HepG2 (cell line): ENCODE results near the gene KIAA1217. TPM values are rescaled to one million over a fixed set of nuclear protein-coding genes. Genes with fewer than 3 reads are reported as not detected.
A peak's percentile ranks its signal among the peaks of the same experiment; 100 is the strongest.

Source experiments
- ATAC-seq: fragments of 200-7000 bp; cut with Tn5 transposase; 3 replicates; pipeline ENCODE4 v1.9.1; 2020; ENCODE audit warnings: mild to moderate bottlenecking, moderate library complexity
- BruUV-seq: library from RNA; stranded (reverse); fragments of 400-500 nt; replicated peaks from 2 replicates; lab custom pipeline; 2021; lab: Mats Ljungman, UMichigan
- CTCF ChIA-PET: fragments of 300-600 bp; formaldehyde crosslinking; extraction: SDS; loops from one replicate; lab custom pipeline; 2021; ENCODE audit warnings: low total read pairs, inconsistent platforms, low intra/inter-chr PET ratio; lab: Yijun Ruan, JAX
- POLR2A ChIA-PET: fragments of 350-600 bp; sonication (Branson Sonifier 250); formaldehyde crosslinking; loops from one replicate; lab custom pipeline; 2020; ENCODE audit warnings: antibody characterized with exemption, inconsistent platforms; lab: Yijun Ruan, JAX
- DNase-seq: peaks from one replicate; pipeline ENCODE4 v3.0.0-alpha.2; 2015; ENCODE audit warnings: low spot score
- FAIRE-seq: peaks from 3 replicates; lab custom pipeline; 2011; peaks lifted over from hg19 to GRCh38; lab: Jason Lieb, UNC
- H2AFZ ChIP-seq: one replicate; pipeline ENCODE4 v1.6.1; 2011; ENCODE audit warnings: low read length, inconsistent platforms
- H3K27ac ChIP-seq: fragments of 300-600 bp; 3 replicates; pipeline ENCODE4 v1.8.0; 2011; ENCODE audit warnings: mixed run types, mild to moderate bottlenecking, mixed read lengths, low read length, inconsistent platforms; ENCODE audit not compliant: insufficient read depth; ENCODE audit errors: extremely low read length
- H3K27me3 ChIP-seq, 2 experiments: fragments of 200-600 bp in 1 of 2; 2 replicates in 1 of 2; 3 replicates in 1 of 2; pipeline versions ENCODE4 v1.6.0 to v1.8.0; 2011; ENCODE audit warnings: low read length in 2 of 2, mild to moderate bottlenecking in 2 of 2, moderate library complexity in 2 of 2, inconsistent platforms in 1 of 2; ENCODE audit not compliant: insufficient read depth in 2 of 2, control insufficient read depth in 1 of 2
- H3K36me3 ChIP-seq, 2 experiments: fragments of 200-600 bp in 1 of 2; replicated peaks in 1 of 2; 2 replicates in 1 of 2; 3 replicates in 1 of 2; pipeline versions ENCODE4 v1.5.1 to v1.8.0; 2011; ENCODE audit warnings: low read length in 2 of 2, inconsistent platforms in 1 of 2; ENCODE audit not compliant: insufficient read depth in 2 of 2, control insufficient read depth in 1 of 2
- H3K4me1 ChIP-seq: 2 replicates; pipeline ENCODE4 v1.5.1; 2012; ENCODE audit warnings: low read length, inconsistent platforms; ENCODE audit not compliant: insufficient read depth
- H3K4me2 ChIP-seq: 2 replicates; pipeline ENCODE4 v1.6.0; 2011; ENCODE audit warnings: low read depth, low read length, inconsistent platforms
- H3K4me3 ChIP-seq, 3 experiments: fragments of 200-600 bp in 1 of 3; sonication (generic), shearing (Covaris generic) in 1 of 3; replicated peaks in 1 of 3; 2 replicates each; pipeline ENCODE4 v1.5.1; 2011 to 2016; ENCODE audit warnings: low read length in 3 of 3, inconsistent platforms in 2 of 3, low read depth in 2 of 3, mild to moderate bottlenecking in 2 of 3, control low read depth in 1 of 3, mixed read lengths in 1 of 3; ENCODE audit not compliant: insufficient read depth in 1 of 3
- H3K79me2 ChIP-seq: one replicate; pipeline ENCODE4 v1.6.1; 2011; ENCODE audit warnings: low read length, inconsistent platforms; ENCODE audit not compliant: insufficient read depth
- H3K9ac ChIP-seq: 2 replicates; pipeline ENCODE4 v1.6.0; 2011; ENCODE audit warnings: mild to moderate bottlenecking, low read depth, low read length, inconsistent platforms; ENCODE audit not compliant: insufficient read depth
- H3K9me3 ChIP-seq: 2 replicates; pipeline ENCODE4 v1.5.1; 2012; ENCODE audit warnings: mild to moderate bottlenecking, low read length
- H4K20me1 ChIP-seq: 2 replicates; pipeline ENCODE4 v1.6.0; 2011; ENCODE audit warnings: inconsistent platforms, mild to moderate bottlenecking, low read length, moderate library complexity; ENCODE audit not compliant: insufficient read depth
- ARNT ChIP-seq: fragments of 450-650 bp; IDR thresholded peaks from 2 replicates; pipeline ENCODE4 v1.6.1; 2017
- CREB3 ChIP-seq: sonication (generic); formaldehyde crosslinking; IDR thresholded peaks from 2 replicates; pipeline ENCODE4 v1.5.0; 2020; ENCODE audit warnings: missing genetic modification reagents
- ETV6 ChIP-seq: sonication (generic); formaldehyde crosslinking; conservative IDR thresholded peaks from 2 replicates; pipeline ENCODE4 v1.4.0; 2020; ENCODE audit warnings: missing genetic modification reagents
- GFI1 ChIP-seq: sonication (generic); formaldehyde crosslinking; IDR thresholded peaks from 2 replicates; pipeline ENCODE4 v1.5.0; 2020; ENCODE audit warnings: missing genetic modification reagents, mild to moderate bottlenecking, borderline replicate concordance
- HMG20B ChIP-seq: conservative IDR thresholded peaks from 2 replicates; pipeline ENCODE4 v1.6.1; 2016; ENCODE audit warnings: missing genetic modification reagents, missing compliant biosample characterization
- HNF4A ChIP-seq: sonication (generic); formaldehyde crosslinking; IDR thresholded peaks from 2 replicates; pipeline ENCODE4 v1.4.0; 2020; ENCODE audit warnings: missing genetic modification reagents
- MIER2 ChIP-seq: IDR thresholded peaks from 2 replicates; pipeline ENCODE4 v1.6.1; 2016; ENCODE audit warnings: missing biosample characterization, missing genetic modification reagents
- MTF1 ChIP-seq: sonication (generic); formaldehyde crosslinking; IDR thresholded peaks from 2 replicates; pipeline ENCODE4 v1.5.0; 2020; ENCODE audit warnings: missing genetic modification reagents
- NCOR1 ChIP-seq: fragments of 200-600 bp; sonication (generic); IDR thresholded peaks from 2 replicates; pipeline ENCODE4 v1.7.0; 2017; ENCODE audit warnings: antibody characterized with exemption, low read length, borderline replicate concordance
- NFIC ChIP-seq: IDR thresholded peaks from 2 replicates; pipeline ENCODE4 v1.6.1; 2012; ENCODE audit warnings: mild to moderate bottlenecking, low read length, inconsistent platforms
- PHF20 ChIP-seq: sonication (generic); formaldehyde crosslinking; IDR thresholded peaks from 2 replicates; pipeline ENCODE4 v1.5.0; 2020; ENCODE audit warnings: mild to moderate bottlenecking, missing genetic modification reagents
- PRDM4 ChIP-seq: sonication (generic); formaldehyde crosslinking; IDR thresholded peaks from 2 replicates; pipeline ENCODE4 v1.9.0; 2021; ENCODE audit warnings: missing genetic modification reagents, borderline replicate concordance
- SSRP1 ChIP-seq: IDR thresholded peaks from 2 replicates; pipeline ENCODE4 v1.6.1; 2016; ENCODE audit warnings: control low read depth
- SYNCRIP ChIP-seq: fragments of 200-400 bp; formaldehyde crosslinking; IDR thresholded peaks from 2 replicates; pipeline ENCODE4 v1.6.1; 2018; ENCODE audit warnings: mild to moderate bottlenecking, low read depth, low read length; ENCODE audit not compliant: insufficient read depth
- TEAD3 ChIP-seq: optimal IDR thresholded peaks from 2 replicates; pipeline ENCODE3; 2016; ENCODE audit warnings: borderline replicate concordance
- YEATS4 ChIP-seq: sonication (generic); formaldehyde crosslinking; IDR thresholded peaks from 2 replicates; pipeline ENCODE4 v1.4.0; 2020; ENCODE audit warnings: missing genetic modification reagents, borderline replicate concordance
- ZFP1 ChIP-seq: IDR thresholded peaks from 2 replicates; pipeline ENCODE4 v1.6.1; 2016
- ZNF282 ChIP-seq: fragments of 450-650 bp; IDR thresholded peaks from 2 replicates; pipeline ENCODE4 v1.6.1; 2018; ENCODE audit not compliant: partially characterized antibody
- ZNF574 ChIP-seq: sonication (generic); formaldehyde crosslinking; IDR thresholded peaks from 2 replicates; pipeline ENCODE4 v1.4.0; 2020; ENCODE audit warnings: missing genetic modification reagents
- ZNF577 ChIP-seq: sonication (generic); formaldehyde crosslinking; IDR thresholded peaks from 2 replicates; pipeline ENCODE4 v1.4.0; 2020; ENCODE audit warnings: mild to moderate bottlenecking, low read depth, missing genetic modification reagents, borderline replicate concordance
- ZNF709 ChIP-seq: sonication (generic); formaldehyde crosslinking; IDR thresholded peaks from 2 replicates; pipeline ENCODE4 v1.5.0; 2020; ENCODE audit warnings: mild to moderate bottlenecking, missing genetic modification reagents
- ZNF878 ChIP-seq: sonication (generic); formaldehyde crosslinking; IDR thresholded peaks from 2 replicates; pipeline ENCODE4 v1.8.1; 2023; ENCODE audit warnings: mild to moderate bottlenecking, missing genetic modification reagents, moderate library complexity
- WGBS: methylation state at CpG from one replicate; pipeline ENCODE4 v1.1.6; 2017; ENCODE audit warnings: low lambda C conversion rate; 5-methylcytosine and 5-hydroxymethylcytosine counted together
- in situ Hi-C: cut with HindIII; loops from 2 replicates; pipeline ENCODE4 v1.10.0; 2017; ENCODE audit warnings: low pct_unique_long_range_greater_than_20kb; ENCODE audit not compliant: extremely low pct_ligation_motif_present
- intact Hi-C: fragments of 100-400 bp; cut with micrococcal nuclease; formaldehyde crosslinking; loops from one replicate; pipeline ENCODE4 v1.10.0; 2022; ENCODE audit not compliant: unreplicated experiment
- polyA plus RNA-seq, 8 experiments: library from polyadenylated mRNA; depleted of rRNA in 3 of 8; stranded (reverse) in 7 of 8; unstranded in 1 of 8; fragments of >200 nt; fragmentation: Illumina TruSeq in 4 of 8; extraction: Trizol in 4 of 8; gene quantifications; 2 replicates each; pipeline versions ENCODE4 v1.2.1 to v1.2.3, GENCODE V29; 2011 to 2016; ENCODE audit warnings: low read depth in 4 of 8, missing spikeins in 1 of 8, mixed read lengths in 1 of 8; ENCODE audit not compliant: insufficient read depth in 1 of 8
- total RNA-seq, 5 experiments: library from RNA; depleted of rRNA; stranded (reverse); fragments of >200 nt; fragmentation: Illumina TruSeq; extraction: Trizol; gene quantifications; 2 replicates each; pipeline ENCODE4 v1.2.3, GENCODE V29; 2016; ENCODE audit warnings: low read depth in 1 of 5

KIAA1217 gene
- total and polyA plus RNA-seq, 2 of the 13 experiments (the other 11 are each of a cell fraction or from before 2014, with no cell fraction given), result 4.6 to 10.9 TPM

GRCh38 chr10:24237801-24238395 is 29.0 kb downstream of the KIAA1217 start:
- H2AFZ ChIP-seq, result no peak overlapping the region
- in situ Hi-C loops (no loop called here), intact Hi-C loops (no loop called here)
- no peaks in the 10 kb centered on the region for H3K27me3 ChIP-seq
- no peak overlapping the region for H3K4me3 ChIP-seq
- WGBS, result 20% methylated on average over 7 of the region's 9 CpGs
- ATAC-seq (peak; percentile 86), FAIRE-seq (no peak), DNase-seq (peak; percentile 54)
- POLR2A ChIA-PET, result interaction anchor here (1.0 kb wide), 1 partner anchor 29 kb away, joined by 3 read pairs; the partner anchor contains the start of gene KIAA1217
- H3K4me1 ChIP-seq, result peaks cover 32% of the 10 kb centered on the region
- 0 out of 2 replicates have a peak, but pooled peaks cover 3% of the 10 kb centered on the region for H4K20me1 ChIP-seq
- no peak overlapping the region for H3K27ac ChIP-seq
- BruUV-seq, result no TSS peak
- H3K4me2 ChIP-seq, result peak overlapping the region; percentile 18; the same call in 1 of the 2 replicates
- H3K36me3 ChIP-seq, result peaks cover 0 to 2% of the 10 kb centered on the region in 2 experiments; a peak in 1 of 5 replicates
- no peaks in the 10 kb centered on the region for H3K79me2 ChIP-seq
- no peaks in the 10 kb centered on the region for H3K9me3 ChIP-seq
- CTCF ChIA-PET, result no interaction called here
- no peak overlapping the region for H3K9ac ChIP-seq
- TF ChIP-seq NCOR1, result no peak
- no peak for TF ChIP-seq YEATS4 (CRISPR knock-in tag)
- TF ChIP-seq ZNF574 (CRISPR knock-in tag), result no peak
- no peak for TF ChIP-seq ZFP1 (CRISPR knock-in tag)
- no peak for TF ChIP-seq ETV6 (CRISPR knock-in tag)
- TF ChIP-seq SSRP1 (CRISPR knock-in tag), result no peak
- TF ChIP-seq ZNF577 (CRISPR knock-in tag), result no peak
- TF ChIP-seq TEAD3 (CRISPR knock-in tag), result peak; percentile 43
- no peak for TF ChIP-seq MTF1 (CRISPR knock-in tag)
- TF ChIP-seq PRDM4 (CRISPR knock-in tag), result no peak
- TF ChIP-seq ZNF709 (CRISPR knock-in tag), result no peak
- no peak for TF ChIP-seq ZNF878 (CRISPR knock-in tag)
- no peak for TF ChIP-seq NFIC
- peak; percentile 67 for TF ChIP-seq HNF4A
- peak; percentile 97 for TF ChIP-seq GFI1
- TF ChIP-seq PHF20 (CRISPR knock-in tag), result no peak
- no peak for TF ChIP-seq ZNF282
- peak; percentile 70 for TF ChIP-seq HMG20B (CRISPR knock-in tag)
- no peak for TF ChIP-seq ARNT
- no peak for TF ChIP-seq CREB3 (CRISPR knock-in tag)
- no peak for TF ChIP-seq SYNCRIP
- no peak for TF ChIP-seq MIER2 (CRISPR knock-in tag)
